Stimulated activated CD8-positive, alpha-beta memory T cell treated with anti-CD3 and anti-CD28 coated beads, Interleukin-15, amount 100 ng/mL, for 1 hour (primary cell): ENCODE data around the gene DNAJC18.
"Not testable (repeated sequence)": the region's sequence is repeated elsewhere in the genome, so short reads cannot be mapped to it uniquely, and the experiment has no call there.

Source experiments
- DNase-seq: peaks from one replicate; pipeline ENCODE4 v3.0.0-alpha.2; 2020; ENCODE audit warnings: low read depth

DNAJC18 gene

DNA sequence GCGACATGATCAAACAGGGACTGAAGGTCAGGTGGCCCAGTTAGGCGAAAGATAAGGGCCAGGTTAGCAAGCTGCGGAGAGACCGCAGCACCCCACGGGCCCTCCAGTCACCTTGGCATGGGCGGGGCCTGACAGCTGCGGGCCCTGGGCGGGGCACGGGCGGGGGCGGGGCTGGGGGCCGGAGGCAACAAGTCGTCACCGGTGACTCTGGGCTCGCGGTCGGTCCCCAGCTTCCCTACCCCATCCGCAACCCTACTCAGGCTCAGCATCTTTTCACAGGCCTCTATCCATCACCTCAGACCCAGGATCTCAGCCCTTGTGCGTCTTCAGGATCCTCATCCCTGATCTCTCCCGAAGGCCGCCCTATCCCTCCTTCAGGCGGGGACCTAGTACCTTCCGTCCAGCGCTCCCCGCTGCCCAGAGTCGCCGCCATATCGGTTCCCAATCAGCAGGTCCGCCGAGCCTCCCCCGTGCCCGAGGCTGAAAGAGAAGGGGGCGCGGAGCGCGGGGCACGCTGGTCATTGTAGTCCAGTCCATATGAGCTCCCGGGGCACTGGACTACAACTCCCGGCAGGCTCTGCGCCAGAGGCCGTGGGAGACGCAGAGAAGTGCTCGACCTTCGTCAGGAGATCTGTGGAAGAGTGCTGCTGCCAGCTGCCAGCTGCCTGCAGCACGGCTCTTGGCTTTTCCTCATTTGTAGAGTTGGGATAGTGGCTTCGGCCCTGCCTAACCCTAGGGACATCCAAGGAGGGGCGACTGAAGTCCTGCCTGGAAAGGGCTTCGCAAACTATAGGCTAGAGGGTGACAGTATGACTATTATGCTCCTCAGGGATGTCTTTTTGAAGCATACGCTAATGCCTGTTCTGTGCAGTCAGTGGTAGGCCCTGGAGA is at the start of gene DNAJC18:
Gene DNAJC18, minus strand, starts transcription at position 513 of the 891 bp plus-strand sequence. Its CDS starts 80 bp downstream, at position 433.
- DNase-seq = peak; percentile 81

- DNase-seq = no peak
Observed at GRCh38 chr5:139488260-139488659, 48.9 kb upstream of the DNAJC18 start.

DNA sequence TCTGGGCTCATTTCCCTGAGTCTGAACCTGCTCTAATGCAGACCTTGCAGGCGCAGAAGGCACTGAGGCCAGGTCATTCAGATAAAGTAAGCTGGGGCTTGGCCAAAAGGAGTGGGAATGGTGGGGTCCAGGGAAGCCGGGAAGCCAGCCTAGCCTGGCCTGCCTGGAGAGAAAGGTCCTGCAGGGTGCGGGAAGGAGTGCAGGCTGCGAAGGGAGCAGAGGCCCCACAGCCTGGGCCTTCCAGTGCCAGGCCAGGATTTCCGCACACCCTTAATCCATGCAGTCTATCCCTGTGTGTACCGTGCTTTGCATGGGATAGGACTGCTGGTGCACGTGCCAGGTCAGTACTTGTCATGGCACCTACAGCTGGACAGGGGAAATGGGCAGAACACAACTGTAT is 46.9 kb upstream of the DNAJC18 start:
- no peak for DNase-seq

DNA sequence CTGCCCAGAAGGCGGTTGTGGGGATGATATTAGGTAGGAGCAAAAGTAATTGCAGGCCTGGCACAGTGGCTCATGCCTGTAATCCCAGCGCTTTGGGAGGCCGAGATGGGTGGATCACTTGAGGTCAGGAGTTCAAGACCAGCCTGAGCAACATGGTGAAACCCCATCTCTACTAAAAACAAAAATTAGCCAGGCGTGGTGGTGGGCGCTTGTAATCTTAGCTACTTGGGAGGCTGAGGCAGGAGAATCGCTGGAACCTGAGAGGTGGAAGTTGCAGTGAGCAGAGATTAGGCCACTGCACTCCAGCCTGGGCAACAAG is 43.5 kb upstream of the DNAJC18 start:
- not testable (repeated sequence) for DNase-seq

GRCh38 chr5:139482050-139482889 is 42.9 kb upstream of the DNAJC18 start, which contains the start of gene STING1:
Gene STING1 (minus strand): TSS chr5:139482758. CDS start chr5:139481704, 1,054 bp downstream.
- DNase-seq = no peak

GRCh38 chr5:139481580-139482049 is 42.3 kb upstream of the DNAJC18 start:
- no peak for DNase-seq

- no peak for DNase-seq
Observed at GRCh38 chr5:139481122-139481533, 41.8 kb upstream of the DNAJC18 start.

GRCh38 chr5:139479729-139480128 is 40.4 kb upstream of the DNAJC18 start:
- not testable (repeated sequence) for DNase-seq

DNA sequence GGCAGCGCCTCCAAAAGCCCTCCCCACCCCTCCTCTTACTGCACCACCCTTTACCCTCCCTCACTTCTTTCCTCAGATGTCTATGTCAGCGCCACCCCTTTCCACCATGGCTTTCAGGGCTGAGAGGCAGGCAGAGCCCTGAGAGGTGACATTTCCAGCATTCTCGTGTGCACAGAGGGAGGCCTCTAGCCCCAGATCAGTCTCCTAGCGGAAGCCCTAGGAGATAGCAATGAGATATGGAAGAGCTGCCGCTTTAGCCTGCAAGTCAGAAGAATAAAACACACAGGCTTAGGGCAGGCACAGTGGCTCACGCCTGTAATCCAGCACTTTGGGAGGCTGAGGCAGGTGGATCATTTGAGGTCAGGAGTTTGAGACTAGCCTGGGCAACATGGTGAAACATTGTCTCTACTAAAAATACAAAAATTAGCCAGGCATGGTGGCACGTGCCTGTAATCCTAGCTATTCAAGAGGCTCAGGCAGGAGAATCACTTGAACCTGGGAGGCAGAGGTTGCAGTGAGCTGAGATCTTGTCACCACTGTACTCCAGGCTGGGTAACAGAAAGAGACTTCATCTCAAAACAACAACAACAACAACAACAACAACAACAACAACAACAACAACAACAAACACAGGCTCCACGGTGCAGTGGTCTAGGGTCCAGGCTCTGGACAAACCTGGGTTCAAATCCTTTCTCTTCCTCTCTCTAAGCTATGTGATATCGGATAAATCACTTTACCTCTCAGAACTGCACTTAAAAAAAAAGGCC is 39.5 kb upstream of the DNAJC18 start:
- not testable (repeated sequence) for DNase-seq

DNA sequence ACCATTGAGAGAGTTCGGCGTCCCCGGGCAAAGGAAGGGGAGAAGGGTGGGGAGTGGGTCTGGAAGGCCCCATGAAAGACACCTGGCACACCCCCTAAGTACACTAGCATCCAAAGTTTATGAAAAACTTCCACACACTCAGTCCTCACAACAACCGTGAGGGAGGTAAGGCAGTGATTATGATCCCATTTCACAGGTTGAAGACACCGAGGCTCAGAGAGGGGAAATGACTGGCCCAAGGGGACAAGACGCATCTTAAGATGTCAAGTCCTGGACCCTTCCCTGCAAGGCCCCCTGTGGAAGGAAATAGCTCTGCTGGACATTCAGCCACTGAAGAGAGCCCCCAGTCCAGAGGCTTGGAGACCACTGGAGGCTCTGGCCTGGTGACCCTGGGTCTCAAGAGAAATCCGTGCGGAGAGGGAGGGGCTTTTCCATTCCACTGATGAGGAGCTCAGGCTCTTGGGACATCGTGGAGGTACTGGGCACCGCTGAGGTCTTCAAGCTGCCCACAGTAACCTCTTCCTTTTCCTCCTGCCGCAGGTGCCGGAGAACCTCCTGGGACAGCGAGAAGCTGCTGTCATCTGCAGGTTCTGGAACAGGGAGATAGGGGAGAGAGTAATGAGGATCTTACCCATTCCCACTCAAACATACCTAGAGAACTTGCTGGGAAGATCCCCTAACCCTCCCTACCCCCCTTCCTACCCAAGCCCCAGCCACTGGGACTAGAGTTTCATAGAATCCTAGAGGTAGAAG is 36.7 kb upstream of the DNAJC18 start:
- DNase-seq = no peak

- DNase-seq = no peak
Observed at GRCh38 chr5:139474890-139475791, 35.8 kb upstream of the DNAJC18 start.

GRCh38 chr5:139473565-139473964 is 34.2 kb upstream of the DNAJC18 start:
- no peak for DNase-seq

DNA sequence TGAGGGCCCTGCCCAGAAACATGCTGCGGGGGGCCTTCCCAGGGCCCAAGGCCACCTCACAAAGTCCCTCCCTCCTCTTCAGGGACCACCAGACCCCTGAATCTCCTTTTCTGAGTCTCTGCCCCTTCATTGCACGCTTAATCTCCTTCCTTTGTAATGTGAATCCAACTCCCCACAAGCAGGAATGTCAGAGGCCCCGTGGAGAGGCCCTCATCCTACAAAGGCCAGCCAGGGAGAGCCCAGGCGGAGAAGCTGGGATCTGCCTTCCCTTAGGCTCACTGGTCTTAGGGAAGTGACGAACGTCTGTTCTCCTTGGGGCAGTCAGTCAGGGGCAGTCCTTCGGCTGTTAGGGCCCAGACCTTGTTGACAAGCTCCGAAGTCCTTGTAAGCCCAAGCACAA is 33.8 kb upstream of the DNAJC18 start:
- no peak for DNase-seq

GRCh38 chr5:139472386-139473030 is 33.2 kb upstream of the DNAJC18 start:
- no peak for DNase-seq

GRCh38 chr5:139470821-139471300 is 31.5 kb upstream of the DNAJC18 start, which contains the start of gene SMIM33:
Gene SMIM33 (plus strand): TSS chr5:139471004. CDS start chr5:139471122, 118 bp downstream.
- DNase-seq = no peak

GRCh38 chr5:139468421-139468931 is 29.2 kb upstream of the DNAJC18 start:
- no peak for DNase-seq

GRCh38 chr5:139462586-139463276 is 23.4 kb upstream of the DNAJC18 start, which contains the start of gene ECSCR:
Gene ECSCR (minus strand): TSS chr5:139462743. CDS start chr5:139462670, 73 bp downstream.
- no peak for DNase-seq

GRCh38 chr5:139461698-139462097 is 22.4 kb upstream of the DNAJC18 start:
- no peak for DNase-seq
